Loucy (cell line): ENCODE data around the gene EDIL3.

Experiments
- H2AFZ ChIP-seq: fragments of 200-600 bp; sonication (generic); 2 replicates; pipeline ENCODE4 v1.6.0; 2016; ENCODE audit warnings: antibody characterized with exemption, mild to moderate bottlenecking, low read length, moderate library complexity
- H3F3A ChIP-seq: fragments of 200-600 bp; 2 replicates; pipeline ENCODE4 v1.6.0; 2016; ENCODE audit warnings: antibody characterized with exemption, low read depth, mild to moderate bottlenecking
- H3K27me3 ChIP-seq: fragments of 200-600 bp; sonication (generic); 2 replicates; pipeline ENCODE4 v1.6.1; 2014; ENCODE audit warnings: low read length, mild to moderate bottlenecking; ENCODE audit not compliant: insufficient read depth, poor library complexity, severe bottlenecking
- H3K36me3 ChIP-seq: fragments of 200-600 bp; sonication (generic); 2 replicates; pipeline ENCODE4 v1.6.1; 2016; ENCODE audit warnings: low read length; ENCODE audit not compliant: insufficient read depth
- H3K4me1 ChIP-seq: fragments of 200-600 bp; sonication (generic); 2 replicates; pipeline ENCODE4 v1.5.1; 2014; ENCODE audit warnings: low read length, mild to moderate bottlenecking; ENCODE audit not compliant: insufficient read depth, poor library complexity, severe bottlenecking
- H3K4me2 ChIP-seq: fragments of 200-600 bp; sonication (generic); 2 replicates; pipeline ENCODE4 v1.6.0; 2014; ENCODE audit warnings: antibody characterized with exemption, low read length, low read depth, mild to moderate bottlenecking; ENCODE audit not compliant: poor library complexity, severe bottlenecking
- H3K4me3 ChIP-seq: fragments of 200-600 bp; sonication (generic); 2 replicates; pipeline ENCODE4 v1.5.1; 2014; ENCODE audit warnings: low read length, mild to moderate bottlenecking, mixed read lengths; ENCODE audit not compliant: poor library complexity, severe bottlenecking
- H3K79me2 ChIP-seq: fragments of 200-600 bp; sonication (generic); 2 replicates; pipeline ENCODE4 v1.6.1; 2014; ENCODE audit warnings: low read length; ENCODE audit not compliant: insufficient read depth
- H3K9ac ChIP-seq: fragments of 200-600 bp; sonication (generic); 2 replicates; pipeline ENCODE4 v1.6.0; 2014; ENCODE audit warnings: mild to moderate bottlenecking, low read depth, low read length, moderate library complexity; ENCODE audit not compliant: poor library complexity, severe bottlenecking
- H3K9me2 ChIP-seq: fragments of 200-600 bp; sonication (generic); replicated peaks from 2 replicates; pipeline ENCODE4 v1.6.1; 2016; ENCODE audit warnings: low read depth, low read length, mixed read lengths
- H3K9me3 ChIP-seq: fragments of 200-600 bp; sonication (generic); 2 replicates; pipeline ENCODE4 v1.6.1; 2014; ENCODE audit warnings: mild to moderate bottlenecking, antibody characterized with exemption, low read length, low read depth; ENCODE audit not compliant: insufficient read depth
- H4K20me1 ChIP-seq: fragments of 200-600 bp; sonication (generic); 2 replicates; pipeline ENCODE4 v1.6.0; 2014; ENCODE audit warnings: antibody characterized with exemption, low read length, mild to moderate bottlenecking; ENCODE audit not compliant: insufficient read depth, poor library complexity, severe bottlenecking
- CTCF ChIP-seq: fragments of 200-600 bp; sonication (generic); conservative IDR thresholded peaks from 2 replicates; pipeline ENCODE4 v1.5.1; 2014; ENCODE audit warnings: mild to moderate bottlenecking, antibody characterized with exemption, low read length
- EZH2phosphoT487 ChIP-seq: fragments of 200-600 bp; IDR thresholded peaks from 2 replicates; pipeline ENCODE4 v1.6.1; 2018; ENCODE audit warnings: antibody characterized with exemption, mild to moderate bottlenecking, moderate library complexity, borderline replicate concordance

Gene EDIL3

DNA sequence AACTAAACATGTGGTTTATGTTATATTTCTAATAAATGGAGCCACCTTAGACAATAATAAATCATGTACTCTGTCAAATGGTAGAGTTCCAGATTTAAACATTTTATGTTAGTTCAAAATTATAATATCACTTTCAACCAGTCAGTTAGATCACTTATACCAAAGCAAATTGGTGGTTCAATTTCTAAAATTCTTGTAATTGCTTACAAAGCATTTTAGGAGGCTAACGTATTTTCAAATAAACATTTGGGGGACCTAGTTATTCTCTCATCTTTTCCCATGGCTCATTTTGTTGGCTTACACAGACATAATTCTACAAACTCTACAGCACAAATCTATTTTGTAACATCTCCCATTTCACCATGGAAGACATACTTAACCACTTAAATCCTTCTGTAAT lies 39.9 kb downstream of the EDIL3 start:
- Histone ChIP-seq H3K9me2 (no peaks in the 10 kb centered on the region), H3K4me1 (no peaks in the 10 kb centered on the region), H3K36me3 (no peaks in the 10 kb centered on the region), H3K79me2 (no peaks in the 10 kb centered on the region), H3F3A (no peaks in the 10 kb centered on the region), H3K9ac (no peak overlapping the region), H3K27me3 (no peaks in the 10 kb centered on the region), H4K20me1 (no peaks in the 10 kb centered on the region), H3K9me3 (no peaks in the 10 kb centered on the region), H3K4me3 (no peak overlapping the region), H2AFZ (no peak overlapping the region), H3K4me2 (no peak overlapping the region)
- TF ChIP-seq EZH2phosphoT487, result no peak
- no peak for TF ChIP-seq CTCF

DNA sequence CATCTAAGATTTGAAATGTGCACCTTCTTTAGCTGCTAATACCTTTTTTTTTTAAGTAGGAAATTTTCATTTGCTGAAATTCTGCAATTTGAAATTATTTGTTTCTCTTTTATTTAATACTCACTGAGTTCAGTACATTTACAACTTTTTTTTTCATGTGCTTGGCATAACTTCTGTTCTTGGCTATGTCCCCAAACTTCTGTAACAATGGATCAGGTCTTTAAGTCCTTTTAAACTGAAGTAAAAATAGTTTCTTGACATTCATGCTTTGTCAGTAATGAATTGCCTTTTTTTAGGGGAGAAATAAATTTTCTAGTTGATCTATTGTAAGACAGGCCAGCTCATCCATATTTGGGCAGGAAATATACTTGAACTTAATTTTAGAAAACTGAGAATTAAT lies 41.5 kb downstream of the EDIL3 start:
- Histone ChIP-seq H3K4me2 (no peak overlapping the region), H3F3A (no peaks in the 10 kb centered on the region), H3K27me3 (no peaks in the 10 kb centered on the region), H4K20me1 (no peaks in the 10 kb centered on the region), H3K4me3 (no peak overlapping the region), H3K9ac (no peak overlapping the region), H3K9me2 (no peaks in the 10 kb centered on the region), H3K9me3 (no peaks in the 10 kb centered on the region), H2AFZ (no peak overlapping the region), H3K36me3 (no peaks in the 10 kb centered on the region), H3K4me1 (no peaks in the 10 kb centered on the region), H3K79me2 (no peaks in the 10 kb centered on the region)
- TF ChIP-seq CTCF (no peak), EZH2phosphoT487 (no peak)

GRCh38 chr5:84332106-84332505 lies 52.6 kb downstream of the EDIL3 start:
- Histone ChIP-seq H4K20me1 (no peaks in the 10 kb centered on the region), H3K9me2 (no peaks in the 10 kb centered on the region), H3K9ac (no peak overlapping the region), H3F3A (no peaks in the 10 kb centered on the region), H3K79me2 (no peaks in the 10 kb centered on the region), H3K4me3 (no peak overlapping the region), H3K4me1 (no peaks in the 10 kb centered on the region), H3K36me3 (no peaks in the 10 kb centered on the region), H3K4me2 (no peak overlapping the region), H2AFZ (no peak overlapping the region), H3K27me3 (no peaks in the 10 kb centered on the region), H3K9me3 (no peaks in the 10 kb centered on the region)
- TF ChIP-seq EZH2phosphoT487, result no peak
- TF ChIP-seq CTCF, result no peak
